HEK293 (cell line): ENCODE measurements around the gene TMEM247.

Source experiments
- CTCF ChIA-PET: fragments of 350-600 bp; formaldehyde crosslinking; extraction: SDS; loops from one replicate; lab custom pipeline; 2021; ENCODE audit warnings: antibody characterized with exemption; lab: Yijun Ruan, JAX
- POLR2A ChIA-PET: fragments of 300-600 bp; formaldehyde crosslinking; extraction: SDS; loops from one replicate; lab custom pipeline; 2020; ENCODE audit warnings: antibody characterized with exemption, inconsistent platforms; lab: Yijun Ruan, JAX
- H3K27ac ChIP-seq: fragments of 200-500 bp; sonication (Bioruptor generic); 2 replicates; pipeline ENCODE4 v1.5.1; 2014; ENCODE audit warnings: low read depth, low read length, control low read depth, inconsistent platforms; ENCODE audit errors: extremely low read depth
- H3K36me3 ChIP-seq, 2 experiments: fragments of 200-500 bp in 1 of 2; sonication (Bioruptor generic) in 1 of 2; 1 replicate in 1 of 2; 2 replicates in 1 of 2; pipeline ENCODE4 v1.5.1; 2014 to 2017; ENCODE audit warnings: inconsistent platforms in 2 of 2, low read length in 2 of 2; ENCODE audit not compliant: control insufficient read depth in 2 of 2, insufficient read depth in 1 of 2
- H3K4me1 ChIP-seq: fragments of 200-500 bp; sonication (Bioruptor generic); 2 replicates; pipeline ENCODE4 v1.5.1; 2014; ENCODE audit warnings: mild to moderate bottlenecking, low read length, inconsistent platforms; ENCODE audit not compliant: control insufficient read depth, insufficient read depth
- H3K4me3 ChIP-seq: 2 replicates; pipeline ENCODE4 v1.5.1; 2011; ENCODE audit warnings: low read depth, mild to moderate bottlenecking, control low read depth, low read length, moderate library complexity
- H3K9me3 ChIP-seq: fragments of 200-500 bp; sonication (Bioruptor generic); 2 replicates; pipeline ENCODE4 v1.5.1; 2014; ENCODE audit warnings: low read depth, low read length, inconsistent platforms; ENCODE audit not compliant: control insufficient read depth, insufficient read depth
- GFI1B ChIP-seq: fragments of 450-650 bp; formaldehyde crosslinking; IDR thresholded peaks from 2 replicates; pipeline ENCODE4 v1.5.1; 2016; ENCODE audit warnings: missing biosample characterization, missing genetic modification characterization
- GLI4 ChIP-seq: fragments of 450-650 bp; formaldehyde crosslinking; IDR thresholded peaks from 2 replicates; pipeline ENCODE4 v1.5.1; 2016; ENCODE audit warnings: missing biosample characterization, missing genetic modification characterization
- KLF16 ChIP-seq: fragments of 450-650 bp; formaldehyde crosslinking; IDR thresholded peaks from 2 replicates; pipeline ENCODE4 v1.5.1; 2017; ENCODE audit warnings: missing biosample characterization, missing genetic modification characterization
- PRDM2 ChIP-seq: fragments of 450-650 bp; formaldehyde crosslinking; IDR thresholded peaks from 2 replicates; pipeline ENCODE4 v1.5.1; 2016; ENCODE audit warnings: missing biosample characterization, missing genetic modification characterization, borderline replicate concordance
- REPIN1 ChIP-seq: fragments of 450-650 bp; formaldehyde crosslinking; IDR thresholded peaks from 2 replicates; pipeline ENCODE4 v1.5.1; 2017; ENCODE audit warnings: missing biosample characterization, missing genetic modification characterization, low read depth
- ZBTB6 ChIP-seq: fragments of 450-650 bp; formaldehyde crosslinking; IDR thresholded peaks from 2 replicates; pipeline ENCODE4 v1.5.1; 2017; ENCODE audit warnings: missing biosample characterization, missing genetic modification characterization
- ZBTB8A ChIP-seq: fragments of 450-650 bp; formaldehyde crosslinking; IDR thresholded peaks from 2 replicates; pipeline ENCODE4 v1.5.1; 2016; ENCODE audit warnings: missing biosample characterization, missing genetic modification characterization
- ZFP69B ChIP-seq: fragments of 450-650 bp; formaldehyde crosslinking; IDR thresholded peaks from 2 replicates; pipeline ENCODE4 v1.5.1; 2016; ENCODE audit warnings: missing biosample characterization, missing genetic modification characterization
- ZNF112 ChIP-seq: fragments of 450-650 bp; formaldehyde crosslinking; IDR thresholded peaks from 2 replicates; pipeline ENCODE4 v1.5.0; 2017; ENCODE audit warnings: missing biosample characterization, missing genetic modification characterization
- ZNF132 ChIP-seq: fragments of 450-650 bp; formaldehyde crosslinking; IDR thresholded peaks from 2 replicates; pipeline ENCODE4 v1.5.1; 2017; ENCODE audit warnings: missing biosample characterization, missing genetic modification characterization, borderline replicate concordance
- ZNF302 ChIP-seq: fragments of 450-650 bp; formaldehyde crosslinking; IDR thresholded peaks from 2 replicates; pipeline ENCODE4 v1.5.1; 2016; ENCODE audit warnings: missing biosample characterization, missing genetic modification characterization, low read depth
- ZNF394 ChIP-seq: fragments of 450-650 bp; formaldehyde crosslinking; IDR thresholded peaks from 2 replicates; pipeline ENCODE4 v1.5.1; 2016; ENCODE audit warnings: missing biosample characterization, missing genetic modification characterization, mild to moderate bottlenecking, moderate library complexity, borderline replicate concordance
- ZNF423 ChIP-seq: fragments of 450-650 bp; formaldehyde crosslinking; IDR thresholded peaks from 2 replicates; pipeline ENCODE4 v1.5.1; 2016; ENCODE audit warnings: missing biosample characterization, missing genetic modification characterization
- ZNF621 ChIP-seq: fragments of 450-650 bp; formaldehyde crosslinking; IDR thresholded peaks from 2 replicates; pipeline ENCODE4 v1.5.1; 2017; ENCODE audit warnings: missing biosample characterization, missing genetic modification characterization
- ZNF626 ChIP-seq: fragments of 450-650 bp; sonication (Bioruptor Pico); formaldehyde crosslinking; IDR thresholded peaks from 2 replicates; pipeline ENCODE4 v1.5.1; 2018; ENCODE audit warnings: missing biosample characterization, missing genetic modification characterization, inconsistent platforms
- ZNF768 ChIP-seq: fragments of 450-650 bp; formaldehyde crosslinking; IDR thresholded peaks from 2 replicates; pipeline ENCODE4 v1.5.1; 2018; ENCODE audit warnings: missing biosample characterization, mild to moderate bottlenecking, missing genetic modification characterization
- ZNF792 ChIP-seq: fragments of 450-650 bp; formaldehyde crosslinking; IDR thresholded peaks from 2 replicates; pipeline ENCODE4 v1.5.1; 2016; ENCODE audit warnings: missing biosample characterization, missing genetic modification characterization
- TF ChIP-seq, protein P1 (sequence below): fragments of 450-650 bp; formaldehyde crosslinking; IDR thresholded peaks from 2 replicates; pipeline ENCODE4 v1.5.1; 2016; ENCODE audit warnings: missing biosample characterization, missing genetic modification characterization

The TMEM247 gene

GRCh38 chr2:46531863-46532262 is 52.5 kb downstream of the TMEM247 start:
- no peak for TF ChIP-seq ZNF621 (tag by site-specific recombination)
- TF ChIP-seq, protein P1, sequence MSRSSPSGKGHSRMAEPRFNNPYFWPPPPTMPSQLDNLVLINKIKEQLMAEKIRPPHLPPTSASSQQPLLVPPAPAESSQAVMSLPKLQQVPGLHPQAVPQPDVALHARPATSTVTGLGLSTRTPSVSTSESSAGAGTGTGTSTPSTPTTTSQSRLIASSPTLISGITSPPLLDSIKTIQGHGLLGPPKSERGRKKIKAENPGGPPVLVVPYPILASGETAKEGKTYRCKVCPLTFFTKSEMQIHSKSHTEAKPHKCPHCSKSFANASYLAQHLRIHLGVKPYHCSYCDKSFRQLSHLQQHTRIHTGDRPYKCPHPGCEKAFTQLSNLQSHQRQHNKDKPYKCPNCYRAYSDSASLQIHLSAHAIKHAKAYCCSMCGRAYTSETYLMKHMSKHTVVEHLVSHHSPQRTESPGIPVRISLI (tag by site-specific recombination) = no peak
- no peak for TF ChIP-seq ZNF132 (tag by site-specific recombination)
- TF ChIP-seq ZNF394 = no peak
- TF ChIP-seq ZNF792 (tag by site-specific recombination) = no peak
- no peak for TF ChIP-seq REPIN1 (tag by site-specific recombination)
- TF ChIP-seq ZBTB6 (tag by site-specific recombination) = no peak
- TF ChIP-seq GFI1B (tag by site-specific recombination) = no peak
- no peak for TF ChIP-seq ZNF423 (tag by site-specific recombination)
- TF ChIP-seq ZNF112 (tag by site-specific recombination) = no peak
- no peak for TF ChIP-seq ZNF768 (tag by site-specific recombination)
- no peak for TF ChIP-seq ZBTB8A (tag by site-specific recombination)
- no peak for TF ChIP-seq ZFP69B (tag by site-specific recombination)
- no peak for TF ChIP-seq ZNF626 (tag by site-specific recombination)
- TF ChIP-seq KLF16 (tag by site-specific recombination) = no peak
- TF ChIP-seq GLI4 (tag by site-specific recombination) = no peak
- TF ChIP-seq PRDM2 (tag by site-specific recombination) = no peak
- no peak for TF ChIP-seq ZNF302
- Histone ChIP-seq H3K4me1 (no peaks in the 10 kb centered on the region), H3K9me3 (no peaks in the 10 kb centered on the region), H3K4me3 (no peak overlapping the region), H3K27ac (no peak overlapping the region), H3K36me3 (peaks cover 0 to 11% of the 10 kb centered on the region in 2 experiments; a peak in 2 of 3 replicates)
- ChIA-PET CTCF (interaction anchor here (0.6 to 1.0 kb wide), 2 partner anchors 100 to 237 kb away, joined by 3 read pairs; no protein-coding TSS in a partner anchor), POLR2A (no interaction called here)
